Measurements from ENCODE around the gene CPT1C. TPM values are rescaled to one million over a fixed set of nuclear protein-coding genes. Genes with fewer than 3 reads are reported as not detected.

The CPT1C gene
- total RNA-seq (2022; extraction: Qiagen RNA extraction), result 11.3 to 13.2 TPM (median 12.1 TPM) in 5 replicates

DNA sequence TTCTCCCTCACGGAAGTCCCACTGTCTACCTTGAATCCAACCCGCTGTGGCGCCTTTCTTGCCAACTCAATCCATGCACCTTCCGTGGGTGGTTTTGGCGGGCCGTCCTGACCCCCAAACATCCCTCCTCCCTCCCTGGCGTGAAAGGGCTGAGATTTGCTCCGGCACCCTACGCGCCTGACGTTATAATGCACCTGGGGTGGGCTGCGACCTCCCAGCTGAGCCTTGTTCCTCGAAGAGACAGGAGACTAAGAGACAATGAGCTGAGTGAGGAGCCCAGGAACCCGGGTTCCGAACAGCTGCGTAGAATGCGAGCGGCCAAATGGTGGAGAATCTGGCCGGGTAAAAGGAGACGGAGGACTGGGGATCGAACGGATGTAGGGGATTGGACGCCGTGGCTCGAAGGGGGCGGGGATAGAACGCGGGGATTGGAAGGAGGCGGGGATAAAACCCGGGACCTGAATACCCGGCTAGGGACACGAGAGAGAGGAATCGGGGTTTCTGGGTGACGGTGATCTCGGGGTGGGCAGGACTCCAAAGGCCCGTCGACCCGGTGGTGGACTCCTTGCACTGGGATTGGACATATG, at the start of gene CPT1C:
Gene CPT1C, plus strand, starts transcription at position 461 of the 587 bp plus-strand sequence. CDS start 1,137 bp downstream, outside the sequence.

DNA sequence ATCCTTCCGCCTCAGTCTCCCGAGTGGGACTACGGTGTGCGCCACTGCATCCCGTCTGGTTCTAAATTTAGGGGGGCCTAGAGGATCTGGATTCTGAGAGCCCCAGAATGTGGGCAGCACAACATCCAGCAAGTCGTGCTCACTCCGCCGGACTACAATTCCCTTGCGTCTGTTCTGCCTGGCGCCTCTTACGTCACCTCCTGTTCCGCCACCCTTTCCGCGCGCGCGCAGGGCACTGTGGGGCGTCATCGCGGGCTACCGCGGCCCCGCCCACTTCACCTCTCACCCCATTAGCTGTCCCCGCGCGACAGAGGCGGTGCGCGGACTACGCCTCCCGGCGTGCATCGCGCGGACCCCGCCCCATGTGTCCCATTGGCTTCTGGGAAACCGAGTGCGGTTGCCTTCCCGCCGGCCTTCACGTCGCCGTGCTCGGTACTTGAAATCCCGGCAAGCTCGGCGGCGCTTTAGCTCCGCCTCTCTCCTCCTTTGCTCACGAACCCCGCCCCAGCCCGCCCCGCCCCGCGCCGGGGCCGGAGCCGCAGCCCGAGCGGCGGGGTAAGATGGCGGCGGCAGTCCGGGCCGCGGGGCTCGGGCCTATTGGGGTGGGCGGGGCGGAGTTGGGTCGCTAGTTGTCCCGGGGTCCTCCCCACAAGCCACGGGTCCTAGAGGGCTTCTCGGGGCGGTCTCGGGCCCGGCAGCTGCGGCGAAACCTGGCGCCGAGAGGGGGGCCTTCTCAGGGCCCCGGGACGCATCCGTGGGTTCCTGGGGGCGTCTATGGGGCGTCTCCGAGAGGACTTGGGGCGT, 49.0 kb upstream of the CPT1C start, which contains the start of gene SCAF1:
Gene SCAF1, plus strand, starts transcription at position 522 of the 804 bp plus-strand sequence. CDS start 2,818 bp downstream, outside the sequence.

DNA sequence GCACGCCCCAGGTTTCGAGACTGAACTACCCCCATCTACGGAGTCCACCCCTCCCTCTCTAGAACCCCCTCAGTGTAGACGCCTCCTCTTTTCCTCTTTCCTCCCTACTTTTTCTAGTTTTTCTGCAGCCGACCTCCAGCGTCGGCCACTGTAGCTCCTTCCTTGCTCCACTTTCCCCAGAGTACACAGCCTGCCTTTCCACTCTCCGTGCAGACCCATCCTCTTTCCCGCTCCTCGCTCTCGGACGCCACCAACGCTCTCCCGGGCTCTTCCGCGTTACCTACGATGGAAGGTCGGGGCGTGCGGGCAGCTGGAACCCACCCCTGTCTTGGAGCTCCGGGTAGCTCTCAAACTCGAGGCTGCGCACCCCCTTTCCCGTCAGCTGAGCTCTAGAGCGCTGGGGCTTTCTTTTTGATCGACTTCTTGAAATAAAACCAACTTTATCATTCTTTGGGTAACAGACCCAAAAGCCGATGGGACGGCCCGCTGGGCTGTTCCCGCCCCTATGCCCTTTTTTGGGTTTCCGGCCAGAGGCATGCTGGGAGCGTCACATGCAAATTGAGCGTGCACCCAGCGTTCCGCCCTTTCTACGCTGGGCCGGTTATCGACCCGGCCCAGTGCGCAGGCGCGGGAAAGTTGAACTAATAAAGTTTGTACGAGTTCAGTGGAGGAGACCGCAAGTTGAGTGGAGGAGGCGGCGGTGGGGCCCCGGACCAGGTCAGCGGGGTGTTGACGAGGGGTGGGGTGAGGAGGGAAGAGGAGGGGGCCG, 25.4 kb upstream of the CPT1C start, which contains the start of the genes BCL2L12 and IRF3:
Gene BCL2L12, plus strand, starts transcription at position 583 of the 769 bp plus-strand sequence. CDS start 760 bp downstream, outside the sequence.
Gene IRF3, minus strand, starts transcription at position 507 of the 769 bp plus-strand sequence. CDS start 1,019 bp downstream, outside the sequence.

DNA sequence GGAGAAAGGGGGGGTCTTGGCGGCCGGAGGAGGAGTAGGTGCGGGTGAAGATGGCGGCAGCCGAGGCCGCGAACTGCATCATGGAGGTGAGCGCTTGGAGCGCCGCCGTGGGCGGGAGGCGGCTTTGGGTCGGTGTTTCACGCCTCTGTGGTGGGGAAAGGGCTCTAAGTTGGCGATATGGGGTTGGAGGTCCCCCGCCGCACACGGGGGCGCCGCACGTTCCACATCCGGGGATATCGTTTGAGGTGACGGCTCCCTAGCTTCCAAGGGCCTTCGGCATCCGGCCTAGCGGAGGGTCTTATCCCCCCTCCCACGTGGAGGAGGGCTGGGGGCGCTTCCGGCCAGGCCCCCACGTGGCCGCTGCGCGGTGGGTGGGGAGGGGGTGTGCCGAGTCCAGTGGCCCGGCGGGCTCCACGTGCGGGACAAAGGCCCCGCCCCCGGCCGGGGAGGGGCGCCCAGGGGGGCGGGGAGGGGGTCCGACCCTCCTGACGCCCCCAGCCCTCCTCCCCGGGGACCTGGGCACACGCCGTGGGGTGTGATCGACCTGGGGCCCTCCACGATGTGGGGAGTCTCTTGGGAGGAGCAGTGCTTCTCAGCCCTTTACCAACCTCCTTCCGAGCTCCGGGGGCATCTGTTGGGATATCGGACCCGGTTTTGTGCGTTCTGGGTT, 13.6 kb upstream of the CPT1C start, which contains the start of gene PRMT1:
Gene PRMT1, plus strand, starts transcription at position 41 of the 670 bp plus-strand sequence. Its CDS starts 10 bp downstream, at position 51.

DNA sequence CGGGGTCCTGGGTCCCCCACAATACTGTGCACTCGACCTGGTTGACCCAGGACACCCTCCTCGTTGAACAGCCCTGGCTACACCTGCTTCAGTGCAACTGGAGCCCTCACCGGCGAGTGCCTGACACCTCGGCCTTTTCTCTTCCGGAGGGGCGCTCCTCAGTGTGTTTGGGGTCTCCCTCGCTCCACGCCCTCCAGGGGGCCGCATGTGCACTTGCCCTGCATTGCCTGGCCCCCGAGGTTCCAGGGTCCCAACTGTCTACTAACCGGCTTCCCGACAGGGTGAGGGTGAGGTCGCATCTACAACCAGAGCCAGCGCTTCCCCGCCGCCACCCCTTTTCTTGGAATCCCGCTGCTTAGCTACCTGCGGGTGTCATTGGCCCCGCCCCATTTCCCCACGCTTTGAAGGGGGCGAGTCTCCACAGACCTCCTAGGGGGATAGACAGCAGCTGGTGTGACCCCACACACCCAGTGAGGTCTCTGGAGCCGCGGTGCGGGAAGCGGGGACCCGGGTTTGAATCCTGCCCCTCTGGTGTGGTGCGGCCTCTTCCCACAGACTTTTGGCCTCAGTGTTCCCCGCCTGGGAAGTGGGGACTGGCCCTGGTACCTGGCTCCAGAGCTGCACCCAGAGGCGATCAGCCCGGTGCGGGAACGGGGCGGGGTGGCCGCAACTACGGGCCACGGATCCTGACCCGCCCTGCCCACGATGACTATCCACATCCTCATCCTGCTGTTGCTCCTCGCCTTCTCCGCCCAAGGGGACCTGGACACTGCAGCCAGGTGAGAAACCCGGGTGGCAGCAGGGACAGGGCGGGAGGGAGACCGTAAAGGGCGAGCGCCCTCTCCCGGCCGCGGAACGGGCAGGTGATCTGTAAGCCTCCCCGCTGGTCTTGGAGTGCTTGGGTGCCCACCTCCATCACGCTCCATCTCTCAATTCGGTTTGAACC, 1.5 kb upstream of the CPT1C start, which contains the start of gene ADM5:
Gene ADM5, plus strand, starts transcription at position 462 of the 946 bp plus-strand sequence. Its CDS starts 244 bp downstream, at position 706.

DNA sequence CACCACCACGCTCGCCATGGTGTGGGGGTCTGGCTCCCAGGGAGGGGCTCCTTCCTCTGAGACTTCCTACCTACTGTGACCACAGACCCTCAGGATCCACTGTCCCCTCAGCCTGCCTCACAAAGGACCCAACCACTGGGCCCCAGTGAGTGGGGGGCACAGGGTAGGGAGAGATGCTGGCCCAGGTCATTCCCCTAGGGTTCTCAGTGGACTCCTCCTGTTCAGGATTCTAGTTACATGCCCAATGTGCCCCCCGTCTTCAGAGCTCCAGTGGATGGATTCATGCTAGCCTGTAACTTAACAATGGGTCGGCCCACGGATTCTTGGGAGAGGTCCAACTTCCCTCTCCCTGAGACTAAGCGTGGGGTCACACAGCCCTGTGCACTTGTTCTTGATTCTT, 72.3 kb downstream of the CPT1C start, which contains the start of gene TSKS:
Gene TSKS, minus strand, starts transcription at position 77 of the 400 bp plus-strand sequence. Its CDS starts 59 bp downstream, at position 18.

Other genes with a start within 250 kb of the CPT1C start
- 0.23 to 0.76 TPM (median 0.57 TPM) in 5 replicates for gene SLC17A7, start 249.6 kb upstream of the CPT1C start, total RNA-seq (2022; extraction: Qiagen RNA extraction)
- 81.5 to 86.8 TPM (median 85.6 TPM) in 5 replicates for gene PIH1D1, start 239.3 kb upstream of the CPT1C start, total RNA-seq (2022; extraction: Qiagen RNA extraction)
- 13.0 to 27.7 TPM (median 23.9 TPM) in 5 replicates for gene ALDH16A1, start 237.9 kb upstream of the CPT1C start, total RNA-seq (2022; extraction: Qiagen RNA extraction)
- gene FLT3LG, start 216.9 kb upstream of the CPT1C start, total RNA-seq (2022; extraction: Qiagen RNA extraction), result 0.94 to 1.6 TPM (median 1.2 TPM) in 5 replicates
- 3,612 to 4,177 TPM (median 3,742 TPM) in 5 replicates for gene RPL13A, start 203.5 kb upstream of the CPT1C start, total RNA-seq (2022; extraction: Qiagen RNA extraction)
- gene RPS11, start 194.7 kb upstream of the CPT1C start, total RNA-seq (2022; extraction: Qiagen RNA extraction), result 3,652 to 4,941 TPM (median 3,741 TPM) in 5 replicates
- gene FCGRT, start 178.5 kb upstream of the CPT1C start, total RNA-seq (2022; extraction: Qiagen RNA extraction), result 25.0 to 32.5 TPM (median 28.0 TPM) in 5 replicates
- gene RCN3, start 163.1 kb upstream of the CPT1C start, total RNA-seq (2022; extraction: Qiagen RNA extraction), result 1.5 to 3.5 TPM (median 2.6 TPM) in 5 replicates
- 90.9 to 110 TPM (median 106 TPM) in 5 replicates for gene NOSIP, start 110.6 kb upstream of the CPT1C start, total RNA-seq (2022; extraction: Qiagen RNA extraction)
- 0.62 to 0.97 TPM (median 0.64 TPM) in 5 replicates for gene PRRG2, start 109.8 kb upstream of the CPT1C start, total RNA-seq (2022; extraction: Qiagen RNA extraction)
- 25.0 to 45.9 TPM (median 44.1 TPM) in 5 replicates for gene PRR12, start 99.9 kb upstream of the CPT1C start, total RNA-seq (2022; extraction: Qiagen RNA extraction)
- gene RRAS, start 51.0 kb upstream of the CPT1C start, total RNA-seq (2022; extraction: Qiagen RNA extraction), result 105 to 170 TPM (median 157 TPM) in 5 replicates
- gene SCAF1, start 48.9 kb upstream of the CPT1C start, total RNA-seq (2022; extraction: Qiagen RNA extraction), result 39.2 to 76.5 TPM (median 69.9 TPM) in 5 replicates
- gene IRF3, start 25.3 kb upstream of the CPT1C start, total RNA-seq (2022; extraction: Qiagen RNA extraction), result 67.8 to 112 TPM (median 100 TPM) in 5 replicates
- gene BCL2L12, start 25.2 kb upstream of the CPT1C start, total RNA-seq (2022; extraction: Qiagen RNA extraction), result 56.1 to 64.2 TPM (median 59.7 TPM) in 5 replicates
- 394 to 431 TPM (median 409 TPM) in 5 replicates for gene PRMT1, start 13.8 kb upstream of the CPT1C start, total RNA-seq (2022; extraction: Qiagen RNA extraction)
- gene ADM5, start 1.5 kb upstream of the CPT1C start, total RNA-seq (2022; extraction: Qiagen RNA extraction), result 3.0 to 5.7 TPM (median 5.0 TPM) in 5 replicates
- gene TSKS, start 72.2 kb downstream of the CPT1C start, total RNA-seq (2022; extraction: Qiagen RNA extraction), result not detected in 5 replicates
- gene AP2A1, start 75.9 kb downstream of the CPT1C start, total RNA-seq (2022; extraction: Qiagen RNA extraction), result 38.6 to 62.6 TPM (median 60.1 TPM) in 5 replicates
- 12.7 to 14.1 TPM (median 13.9 TPM) in 5 replicates for gene FUZ, start 122.2 kb downstream of the CPT1C start, total RNA-seq (2022; extraction: Qiagen RNA extraction)
- 41.8 to 70.4 TPM (median 65.8 TPM) in 5 replicates for gene MED25, start 127.2 kb downstream of the CPT1C start, total RNA-seq (2022; extraction: Qiagen RNA extraction)
- 108 to 147 TPM (median 141 TPM) in 5 replicates for gene PTOV1, start 160.0 kb downstream of the CPT1C start, total RNA-seq (2022; extraction: Qiagen RNA extraction)
- 28.8 to 56.1 TPM (median 43.1 TPM) in 5 replicates for gene PNKP, start 176.5 kb downstream of the CPT1C start, total RNA-seq (2022; extraction: Qiagen RNA extraction)
- 65.8 to 131 TPM (median 114 TPM) in 5 replicates for gene AKT1S1, start 186.2 kb downstream of the CPT1C start, total RNA-seq (2022; extraction: Qiagen RNA extraction)
- 17.1 to 22.6 TPM (median 21.4 TPM) in 5 replicates for gene TBC1D17, start 186.6 kb downstream of the CPT1C start, total RNA-seq (2022; extraction: Qiagen RNA extraction)
- gene IL4I1, start 205.8 kb downstream of the CPT1C start, total RNA-seq (2022; extraction: Qiagen RNA extraction), result 0.40 to 0.94 TPM (median 0.62 TPM) in 5 replicates
- gene ATF5, start 238.1 kb downstream of the CPT1C start, total RNA-seq (2022; extraction: Qiagen RNA extraction), result 40.2 to 52.1 TPM (median 50.0 TPM) in 5 replicates
- 61.0 to 99.1 TPM (median 98.1 TPM) in 5 replicates for gene NUP62, start 238.4 kb downstream of the CPT1C start, total RNA-seq (2022; extraction: Qiagen RNA extraction)